ENCODE results near the gene PDE2A.

DNA sequence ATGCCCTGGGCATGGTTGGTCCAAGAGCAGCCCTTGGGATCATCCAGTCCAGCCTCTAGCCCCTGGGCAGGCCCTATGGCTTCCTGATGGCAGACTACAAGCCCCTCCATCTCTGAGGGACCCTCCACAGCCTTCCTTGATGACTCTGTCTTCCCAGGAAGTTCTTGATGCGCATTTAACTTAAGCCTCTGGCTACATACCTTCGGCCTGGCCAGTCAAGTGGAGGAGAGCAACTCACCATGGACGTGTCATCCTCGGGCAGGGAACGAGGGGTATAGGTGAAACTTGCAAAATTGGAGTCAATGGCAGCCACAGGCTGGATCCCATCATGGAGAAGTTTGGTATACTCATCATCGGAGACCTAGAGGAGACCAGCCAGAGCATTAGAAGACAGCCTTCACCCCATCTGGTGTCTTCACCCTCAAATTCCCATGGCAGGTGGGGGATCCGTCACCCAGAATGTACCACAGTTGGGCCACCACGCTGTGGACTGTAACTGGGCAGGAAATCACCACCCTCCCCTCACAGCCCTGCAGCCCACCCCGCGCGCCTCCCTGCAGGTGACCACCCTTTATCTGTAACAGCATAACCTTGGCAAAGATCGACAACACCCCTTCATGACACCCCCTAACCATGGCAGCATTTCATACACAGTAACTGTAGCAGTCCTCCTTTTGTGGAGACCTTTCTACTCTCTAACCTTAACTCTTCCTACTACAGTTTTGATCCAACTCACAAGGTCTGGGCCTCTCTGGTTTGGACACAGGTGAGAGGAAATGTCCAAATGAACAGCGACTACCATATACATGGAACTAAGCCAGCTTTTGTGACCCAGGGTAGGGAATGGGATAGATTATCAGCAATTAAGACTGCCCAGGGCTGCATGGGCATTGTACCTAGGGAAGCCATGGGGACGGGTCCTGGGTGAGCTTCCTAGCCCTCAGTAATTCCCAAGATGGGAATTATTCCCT, 91.7 kb downstream of the PDE2A start:
- TF ChIP-seq EZH2 (IDR thresholded peaks at IDR 0.05; ENCODE audit: low read depth): no peak
- TF ChIP-seq, protein P1, sequence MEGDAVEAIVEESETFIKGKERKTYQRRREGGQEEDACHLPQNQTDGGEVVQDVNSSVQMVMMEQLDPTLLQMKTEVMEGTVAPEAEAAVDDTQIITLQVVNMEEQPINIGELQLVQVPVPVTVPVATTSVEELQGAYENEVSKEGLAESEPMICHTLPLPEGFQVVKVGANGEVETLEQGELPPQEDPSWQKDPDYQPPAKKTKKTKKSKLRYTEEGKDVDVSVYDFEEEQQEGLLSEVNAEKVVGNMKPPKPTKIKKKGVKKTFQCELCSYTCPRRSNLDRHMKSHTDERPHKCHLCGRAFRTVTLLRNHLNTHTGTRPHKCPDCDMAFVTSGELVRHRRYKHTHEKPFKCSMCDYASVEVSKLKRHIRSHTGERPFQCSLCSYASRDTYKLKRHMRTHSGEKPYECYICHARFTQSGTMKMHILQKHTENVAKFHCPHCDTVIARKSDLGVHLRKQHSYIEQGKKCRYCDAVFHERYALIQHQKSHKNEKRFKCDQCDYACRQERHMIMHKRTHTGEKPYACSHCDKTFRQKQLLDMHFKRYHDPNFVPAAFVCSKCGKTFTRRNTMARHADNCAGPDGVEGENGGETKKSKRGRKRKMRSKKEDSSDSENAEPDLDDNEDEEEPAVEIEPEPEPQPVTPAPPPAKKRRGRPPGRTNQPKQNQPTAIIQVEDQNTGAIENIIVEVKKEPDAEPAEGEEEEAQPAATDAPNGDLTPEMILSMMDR (conservative IDR thresholded peaks at IDR 0.05): no peak

Measured in PC-9 (cell line).